K562 (cell line): ENCODE data around the gene ERF. TPM values are rescaled to one million over a fixed set of nuclear protein-coding genes. Genes with fewer than 3 reads are reported as not detected.

ENCODE experiments used
- ARID3B ChIP-seq: fragments of 250-450 bp; sonication (Bioruptor Pico); IDR thresholded peaks from 2 replicates; pipeline ENCODE4 v1.4.0; 2020; ENCODE audit warnings: borderline replicate concordance
- ATF2 ChIP-seq: sonication (generic); formaldehyde crosslinking; IDR thresholded peaks from 2 replicates; pipeline ENCODE4 v1.8.1; 2022; ENCODE audit warnings: missing genetic modification reagents
- BMI1 ChIP-seq: fragments of 150-350 bp; IDR thresholded peaks from 2 replicates; pipeline ENCODE4 v1.6.1; 2014; ENCODE audit warnings: low read length
- CCNT2 ChIP-seq: IDR thresholded peaks from 2 replicates; pipeline ENCODE4 v1.6.1; 2011; ENCODE audit warnings: borderline replicate concordance, low read depth, mild to moderate bottlenecking, moderate library complexity, mixed read lengths, low read length; ENCODE audit not compliant: insufficient read length; ENCODE audit errors: extremely low read depth
- CTCFL ChIP-seq: IDR thresholded peaks from 2 replicates; pipeline ENCODE4 v1.6.1; 2011; ENCODE audit warnings: borderline replicate concordance, low read depth, mild to moderate bottlenecking, moderate library complexity, low read length; ENCODE audit not compliant: insufficient read depth, poor library complexity, severe bottlenecking
- DACH1 ChIP-seq: fragments of 450-650 bp; IDR thresholded peaks from 2 replicates; pipeline ENCODE4 v1.6.1; 2018; ENCODE audit not compliant: partially characterized antibody
- ERF ChIP-seq: fragments of 450-650 bp; formaldehyde crosslinking; IDR thresholded peaks from 2 replicates; pipeline ENCODE4 v1.4.0; 2020; ENCODE audit warnings: mild to moderate bottlenecking, mixed read lengths
- HES1 ChIP-seq: fragments of 450-650 bp; IDR thresholded peaks from 2 replicates; pipeline ENCODE4 v1.6.1; 2016; ENCODE audit warnings: low read depth, mild to moderate bottlenecking, moderate library complexity
- KLF13 ChIP-seq: fragments of 450-650 bp; IDR thresholded peaks from 2 replicates; pipeline ENCODE4 v1.6.1; 2016; ENCODE audit warnings: missing genetic modification characterization, low read depth, mild to moderate bottlenecking, missing compliant biosample characterization, moderate library complexity, borderline replicate concordance
- MTA2 ChIP-seq: fragments of 450-650 bp; IDR thresholded peaks from 2 replicates; pipeline ENCODE4 v1.6.1; 2016; ENCODE audit warnings: low read depth
- PHTF2 ChIP-seq: fragments of 250-450 bp; sonication (Bioruptor Pico); IDR thresholded peaks from 2 replicates; pipeline ENCODE4 v1.5.0; 2021; ENCODE audit warnings: mild to moderate bottlenecking
- SNIP1 ChIP-seq: fragments of 450-650 bp; IDR thresholded peaks from 2 replicates; pipeline ENCODE4 v1.7.1; 2017; ENCODE audit warnings: low read depth, mild to moderate bottlenecking
- ZBTB34 ChIP-seq: fragments of 250-450 bp; sonication (Bioruptor Pico); IDR thresholded peaks from 2 replicates; pipeline ENCODE4 v1.8.0; 2021; ENCODE audit warnings: mild to moderate bottlenecking, moderate library complexity
- ZNF12 ChIP-seq: sonication (generic); formaldehyde crosslinking; IDR thresholded peaks from 2 replicates; pipeline ENCODE4 v1.4.0; 2020; ENCODE audit warnings: mild to moderate bottlenecking, missing genetic modification reagents
- ZNF134 ChIP-seq: fragments of 250-450 bp; sonication (Bioruptor Pico); conservative IDR thresholded peaks from 2 replicates; pipeline ENCODE4 v1.4.0; 2020
- ZNF24 ChIP-seq: fragments of 450-650 bp; IDR thresholded peaks from 2 replicates; pipeline ENCODE4 v1.6.1; 2016
- ZNF347 ChIP-seq: fragments of 450-650 bp; formaldehyde crosslinking; IDR thresholded peaks from 2 replicates; pipeline ENCODE4 v1.4.0; 2020; ENCODE audit warnings: low read depth, mild to moderate bottlenecking, moderate library complexity
- ZNF395 ChIP-seq: fragments of 200-800 bp; sonication (Bioruptor generic); IDR thresholded peaks from 2 replicates; pipeline ENCODE4 v1.6.1; 2017; ENCODE audit warnings: missing genetic modification characterization, missing compliant biosample characterization
- ZNF436 ChIP-seq: fragments of 250-450, 450-650 bp; sonication (Bioruptor Pico); formaldehyde crosslinking; IDR thresholded peaks from 2 replicates; pipeline ENCODE4 v1.7.0; 2020; ENCODE audit warnings: mild to moderate bottlenecking
- ZNF57 ChIP-seq: fragments of 450-650 bp; formaldehyde crosslinking; IDR thresholded peaks from 2 replicates; pipeline ENCODE4 v1.4.0; 2020; ENCODE audit warnings: mild to moderate bottlenecking, moderate library complexity
- polyA plus RNA-seq, 8 experiments: library from polyadenylated mRNA; depleted of rRNA in 4 of 8; stranded (reverse) in 5 of 8; unstranded in 3 of 8; fragments of >200 nt; fragmentation: Nextera tagmentation in 2 of 8; fragmentation: Illumina TruSeq in 1 of 8; extraction: Ambion mirVana in 2 of 8; extraction: Trizol in 1 of 8; gene quantifications; 2 replicates each; pipeline versions ENCODE4 v1.2.1 to v1.2.3, GENCODE V29; 2011 to 2014; ENCODE audit warnings: inconsistent platforms in 1 of 8, missing spikeins in 1 of 8
- total RNA-seq, 7 experiments: library from RNA; depleted of rRNA in 6 of 7; stranded (reverse); fragments of >200 nt in 6 of 7; fragmentation: Illumina TruSeq in 2 of 7; extraction: Trizol in 2 of 7; gene quantifications; 2 replicates each; pipeline versions ENCODE4 v1.2.1 to v1.2.3, GENCODE V29; 2011 to 2021; ENCODE audit warnings: low replicate concordance in 1 of 7

The ERF gene
- total and polyA plus RNA-seq, 9 of the 15 experiments (the other 6 are each of a cell fraction or from before 2014, with no cell fraction given) = 0.03 to 75.4 (median 27.0) TPM

- TF ChIP-seq PHTF2 (CRISPR knock-in tag) (no peak), ZNF395 (no peak), ZNF24 (no peak), HES1 (no peak), ZNF436 (CRISPR knock-in tag) (no peak), SNIP1 (peak; percentile 58; the same call in 1 of the 2 replicates), KLF13 (tag) (no peak), ZNF57 (CRISPR knock-in tag) (no peak), CTCFL (peak; percentile 84), BMI1 (no peak), MTA2 (no peak), ZNF134 (CRISPR knock-in tag) (no peak), ZNF12 (CRISPR knock-in tag) (no peak), ZBTB34 (CRISPR knock-in tag) (no peak), ATF2 (CRISPR knock-in tag) (no peak), ERF (CRISPR knock-in tag) (no peak), ZNF347 (CRISPR knock-in tag) (no peak), DACH1 (no peak), ARID3B (CRISPR knock-in tag) (no peak), CCNT2 (peak; percentile 40)
Measured at GRCh38 chr19:42199440-42200115, 55.4 kb downstream of the ERF start (continued).
